ENCODE data around the gene JUND. TPM values are rescaled to one million over a fixed set of nuclear protein-coding genes. Genes with fewer than 3 reads are reported as not detected.

JUND gene
- total RNA-seq, 1 experiment from 2014 or later = 103 TPM

GRCh38 chr19:18279516-18280246 is 1.7 kb downstream of the JUND start:
- Histone ChIP-seq H3K56ac (ENCODE audit: insufficient read length, low read depth, low read length) (no peak overlapping the region), H2BK120ac (ENCODE audit: low read depth, low read length, poor library complexity, severe bottlenecking) (peak overlapping the region; percentile 25), H3K23ac (ENCODE audit: insufficient read length, low read depth, low read length) (no peak overlapping the region), H3K4ac (ENCODE audit: low read depth, low read length) (peak overlapping the region; percentile 37; the same call in 1 of the 2 replicates), H2BK12ac (ENCODE audit: insufficient read length, low read depth, low read length) (no peak overlapping the region), H3K4me2 (ENCODE audit: insufficient read depth, insufficient read length, low read length) (peak overlapping the region; percentile 59), H3K14ac (ENCODE audit: insufficient read depth, low read length) (peak overlapping the region; percentile 92), H3K9ac (ENCODE audit: extremely low read depth, insufficient read length, low read length) (peak overlapping the region; percentile 84), H3K79me2 (ENCODE audit: insufficient read depth, low read length) (peaks cover 9% of the 10 kb centered on the region; the same call in 1 of the 2 replicates), H4K5ac (ENCODE audit: insufficient read length, low read depth, low read length) (no peak overlapping the region), H4K91ac (ENCODE audit: insufficient read length, low read depth, low read length) (no peak overlapping the region), H2AFZ (ENCODE audit: low read length) (no peak overlapping the region), H4K8ac (replicated peaks; ENCODE audit: insufficient read length, low read depth, low read length) (no peak overlapping the region), H2BK15ac (ENCODE audit: low read depth, low read length) (no peak overlapping the region), H2AK5ac (ENCODE audit: insufficient read length, low read length) (no peak overlapping the region), H3K23me2 (ENCODE audit: insufficient read length, low read depth, low read length, poor library complexity, severe bottlenecking) (peaks cover 7% of the 10 kb centered on the region), H4K20me1 (ENCODE audit: control insufficient read depth, insufficient read depth, insufficient read length) (no peaks in the 10 kb centered on the region), H3K79me1 (ENCODE audit: insufficient read depth, low read depth, low read length, poor library complexity, severe bottlenecking) (peaks cover 3% of the 10 kb centered on the region), H3K4me1 (ENCODE audit: insufficient read depth, low read length) (no peaks in the 10 kb centered on the region), H2BK5ac (ENCODE audit: insufficient read length, low read length) (no peak overlapping the region), H3K18ac (ENCODE audit: insufficient read length, low read depth, low read length) (peak overlapping the region; percentile 95), H3K9me3 (ENCODE audit: control insufficient read depth, low read depth, low read length) (no peaks in the 10 kb centered on the region), H3K27ac (ENCODE audit: insufficient read length, low read depth, low read length) (peak overlapping the region; percentile 85), H3T11ph (ENCODE audit: low read length) (no peak overlapping the region), H2BK20ac (ENCODE audit: low read depth, low read length, poor library complexity, severe bottlenecking) (no peak overlapping the region), H3K27me3 (ENCODE audit: insufficient read depth, low read length) (no peaks in the 10 kb centered on the region)
- peaks cover 24 to 27% of the 10 kb centered on the region in 2 experiments for H3K4me1 Mint-ChIP-seq
- peak overlapping the region; percentile 84 to 94 for H3K4me3 Mint-ChIP-seq
- no peaks in the 10 kb centered on the region; the same call in 1 of the 2 replicates for H3K27me3 Mint-ChIP-seq (ENCODE audit: low read depth)
- H3K9me3 Mint-ChIP-seq = peaks cover 0 to 4% of the 10 kb centered on the region in 2 experiments; a peak in 3 of 5 replicates
- peak; percentile 95 for TF ChIP-seq CTCF (conservative IDR thresholded peaks at IDR 0.05)
- peak overlapping the region; percentile 97 to 100 (median 98) for H3K27ac Mint-ChIP-seq
- WGBS (ENCODE audit: extremely low coverage, insufficient read length, low lambda C conversion rate) = no CpG with 5 or more reads among the region's 55 CpGs
- DNase-seq = peak; percentile 94
- H3K36me3 Mint-ChIP-seq (ENCODE audit: insufficient read depth in 1 of 3, low read depth in 3 of 3) = peaks cover 5 to 27% (median 22%) of the 10 kb centered on the region in 3 experiments; a peak in 6 of 7 replicates

Measured in H9 (cell line).